H9 (cell line): ENCODE results near the gene MATN4. TPM values are rescaled to one million over a fixed set of nuclear protein-coding genes. Genes with fewer than 3 reads are reported as not detected.

Source experiments
- DNase-seq: peaks from one replicate; pipeline ENCODE4 v3.0.0-alpha.2; 2017
- H2AFZ ChIP-seq: one replicate; pipeline ENCODE4 v1.6.1; 2013; ENCODE audit warnings: mild to moderate bottlenecking, low read length, control low read depth, moderate library complexity
- H2AK5ac ChIP-seq: 2 replicates; pipeline ENCODE4 v1.6.1; 2013; ENCODE audit warnings: low read length, control low read depth, mixed read lengths; ENCODE audit not compliant: insufficient read length
- H2BK120ac ChIP-seq: one replicate; pipeline ENCODE4 v1.6.1; 2013; ENCODE audit warnings: low read depth, mild to moderate bottlenecking, low read length, control low read depth, inconsistent platforms; ENCODE audit not compliant: poor library complexity, severe bottlenecking
- H2BK12ac ChIP-seq: 2 replicates; pipeline ENCODE4 v1.6.1; 2013; ENCODE audit warnings: low read length, control low read depth, mixed read lengths, low read depth; ENCODE audit not compliant: insufficient read length
- H2BK15ac ChIP-seq: 2 replicates; pipeline ENCODE4 v1.6.1; 2013; ENCODE audit warnings: low read depth, low read length, control low read depth
- H2BK20ac ChIP-seq: one replicate; pipeline ENCODE4 v1.6.1; 2013; ENCODE audit warnings: low read depth, mild to moderate bottlenecking, low read length, control low read depth, inconsistent platforms; ENCODE audit not compliant: poor library complexity, severe bottlenecking
- H2BK5ac ChIP-seq: 2 replicates; pipeline ENCODE4 v1.6.1; 2013; ENCODE audit warnings: low read length, control low read depth, mixed read lengths; ENCODE audit not compliant: insufficient read length
- H3K14ac ChIP-seq: 2 replicates; pipeline ENCODE4 v1.6.1; 2013; ENCODE audit warnings: low read length, control low read depth; ENCODE audit not compliant: insufficient read depth
- H3K18ac ChIP-seq: 2 replicates; pipeline ENCODE4 v1.6.1; 2013; ENCODE audit warnings: low read depth, mild to moderate bottlenecking, mixed read lengths, low read length, control low read depth; ENCODE audit not compliant: insufficient read length
- H3K23ac ChIP-seq: 2 replicates; pipeline ENCODE4 v1.6.1; 2013; ENCODE audit warnings: low read length, control low read depth, mixed read lengths, low read depth; ENCODE audit not compliant: insufficient read length
- H3K23me2 ChIP-seq: 2 replicates; pipeline ENCODE4 v1.6.1; 2013; ENCODE audit warnings: low read depth, mild to moderate bottlenecking, mixed read lengths, low read length, control low read depth; ENCODE audit not compliant: insufficient read length, poor library complexity, severe bottlenecking
- H3K27ac ChIP-seq: 2 replicates; pipeline ENCODE4 v1.5.1; 2013; ENCODE audit warnings: low read length, control low read depth, mixed read lengths, low read depth; ENCODE audit not compliant: insufficient read length
- H3K27me3 ChIP-seq: 2 replicates; pipeline ENCODE4 v1.6.1; 2013; ENCODE audit warnings: low read length, control low read depth, inconsistent platforms; ENCODE audit not compliant: insufficient read depth
- H3K4ac ChIP-seq: 2 replicates; pipeline ENCODE4 v1.6.1; 2013; ENCODE audit warnings: low read depth, mild to moderate bottlenecking, control low read depth, inconsistent platforms, low read length, moderate library complexity
- H3K4me1 ChIP-seq: 2 replicates; pipeline ENCODE4 v1.6.1; 2013; ENCODE audit warnings: low read length, control low read depth, inconsistent platforms; ENCODE audit not compliant: insufficient read depth
- H3K4me2 ChIP-seq: 2 replicates; pipeline ENCODE4 v1.6.1; 2013; ENCODE audit warnings: low read length, control low read depth, mixed read lengths; ENCODE audit not compliant: insufficient read length, insufficient read depth
- H3K56ac ChIP-seq: 2 replicates; pipeline ENCODE4 v1.6.1; 2013; ENCODE audit warnings: low read depth, mild to moderate bottlenecking, mixed read lengths, low read length, control low read depth; ENCODE audit not compliant: insufficient read length
- H3K79me1 ChIP-seq: 2 replicates; pipeline ENCODE4 v1.6.1; 2013; ENCODE audit warnings: low read depth, mild to moderate bottlenecking, moderate library complexity, low read length, control low read depth, inconsistent platforms; ENCODE audit not compliant: insufficient read depth, poor library complexity, severe bottlenecking
- H3K79me2 ChIP-seq: 2 replicates; pipeline ENCODE4 v1.6.1; 2013; ENCODE audit warnings: low read length, control low read depth, inconsistent platforms; ENCODE audit not compliant: insufficient read depth
- H3K9ac ChIP-seq: 2 replicates; pipeline ENCODE4 v1.6.1; 2013; ENCODE audit warnings: low read length, control low read depth, mixed read lengths; ENCODE audit not compliant: insufficient read length; ENCODE audit errors: extremely low read depth
- H3K9me3 ChIP-seq: one replicate; pipeline ENCODE4 v1.6.1; 2013; ENCODE audit warnings: low read depth, low read length, inconsistent platforms; ENCODE audit not compliant: control insufficient read depth
- H3T11ph ChIP-seq: one replicate; pipeline ENCODE4 v1.6.1; 2013; ENCODE audit warnings: mild to moderate bottlenecking, low read length, control low read depth, inconsistent platforms
- H4K20me1 ChIP-seq: one replicate; pipeline ENCODE4 v1.6.1; 2013; ENCODE audit not compliant: control insufficient read depth, insufficient read length, insufficient read depth
- H4K5ac ChIP-seq: 2 replicates; pipeline ENCODE4 v1.6.1; 2013; ENCODE audit warnings: low read depth, mild to moderate bottlenecking, mixed read lengths, low read length, control low read depth; ENCODE audit not compliant: insufficient read length
- H4K8ac ChIP-seq: replicated peaks from 2 replicates; pipeline ENCODE4 v1.6.1; 2013; ENCODE audit warnings: low read length, control low read depth, mixed read lengths, low read depth; ENCODE audit not compliant: insufficient read length
- H4K91ac ChIP-seq: 2 replicates; pipeline ENCODE4 v1.6.1; 2013; ENCODE audit warnings: low read depth, mild to moderate bottlenecking, moderate library complexity, mixed read lengths, low read length, control low read depth; ENCODE audit not compliant: insufficient read length
- H3K27ac Mint-ChIP-seq, 3 experiments: 2 replicates in 2 of 3; 3 replicates in 1 of 3; pipeline ENCODE4 v1.8.0; 2020 to 2021; ENCODE audit warnings: mixed read lengths in 3 of 3, mild to moderate bottlenecking in 1 of 3, moderate library complexity in 1 of 3
- H3K27me3 Mint-ChIP-seq: 2 replicates; pipeline ENCODE4 v1.8.0; 2021; ENCODE audit warnings: low read depth, mild to moderate bottlenecking, moderate library complexity, mixed read lengths
- H3K36me3 Mint-ChIP-seq, 3 experiments: 2 replicates in 2 of 3; 3 replicates in 1 of 3; pipeline ENCODE4 v1.8.0; 2020 to 2021; ENCODE audit warnings: low read depth in 3 of 3, mixed read lengths in 3 of 3; ENCODE audit not compliant: insufficient read depth in 1 of 3
- H3K4me1 Mint-ChIP-seq, 2 experiments: 2 replicates each; pipeline ENCODE4 v1.8.0; 2020; ENCODE audit warnings: mixed read lengths in 2 of 2
- H3K4me3 Mint-ChIP-seq, 2 experiments: 2 replicates in 1 of 2; 3 replicates in 1 of 2; pipeline ENCODE4 v1.8.0; 2020 to 2021; ENCODE audit warnings: mild to moderate bottlenecking in 2 of 2, mixed read lengths in 2 of 2, moderate library complexity in 1 of 2
- H3K9me3 Mint-ChIP-seq, 2 experiments: 2 replicates in 1 of 2; 3 replicates in 1 of 2; pipeline ENCODE4 v1.8.0; 2020; ENCODE audit warnings: mild to moderate bottlenecking in 2 of 2, mixed read lengths in 2 of 2, moderate library complexity in 1 of 2
- CTCF ChIP-seq: fragments of 200-600 bp; sonication (generic); conservative IDR thresholded peaks from 3 replicates; pipeline ENCODE4 v1.8.0; 2021; ENCODE audit warnings: antibody characterized with exemption, mild to moderate bottlenecking
- WGBS: extraction: QIAGEN DNeasy Blood & Tissue Kit; methylation state at CpG from one replicate; pipeline ENCODE4 v1.1.7; 2013; ENCODE audit warnings: missing lambda C conversion rate, low lambda C conversion rate, mixed read lengths; ENCODE audit not compliant: insufficient read length; ENCODE audit errors: extremely low coverage; 5-methylcytosine and 5-hydroxymethylcytosine counted together
- total RNA-seq: library from RNA; stranded (reverse); gene quantifications from 2 replicates; pipeline ENCODE4 v1.2.1, GENCODE V29; 2021

Gene MATN4
- total RNA-seq, 1 experiment from 2014 or later, result 0.11 TPM

- Histone ChIP-seq H3K18ac (no peak overlapping the region), H3K4ac (no peak overlapping the region), H2BK5ac (no peak overlapping the region), H2AFZ (no peak overlapping the region), H2BK15ac (no peak overlapping the region), H4K8ac (no peak overlapping the region), H3K9me3 (no peaks in the 10 kb centered on the region), H3K23ac (no peak overlapping the region), H2BK20ac (no peak overlapping the region), H3K9ac (no peak overlapping the region), H4K20me1 (no peaks in the 10 kb centered on the region), H2AK5ac (no peak overlapping the region), H3K4me2 (no peak overlapping the region), H4K91ac (no peak overlapping the region), H3K23me2 (no peaks in the 10 kb centered on the region), H3K79me1 (no peaks in the 10 kb centered on the region), H3K27ac (no peak overlapping the region), H3K27me3 (no peaks in the 10 kb centered on the region), H3K56ac (no peak overlapping the region), H4K5ac (no peak overlapping the region), H2BK12ac (no peak overlapping the region), H3K14ac (no peak overlapping the region), H2BK120ac (no peak overlapping the region), H3T11ph (no peak overlapping the region), H3K79me2 (no peaks in the 10 kb centered on the region), H3K4me1 (no peaks in the 10 kb centered on the region)
- H3K4me3 Mint-ChIP-seq, result no peak overlapping the region
- DNase-seq, result no peak
- no peaks in the 10 kb centered on the region for H3K9me3 Mint-ChIP-seq
- TF ChIP-seq CTCF, result no peak
- peaks cover 10% of the 10 kb centered on the region for H3K27me3 Mint-ChIP-seq
- WGBS, result no CpG with 5 or more reads among the region's 3 CpGs
- no peak overlapping the region for H3K27ac Mint-ChIP-seq
- no peaks in the 10 kb centered on the region for H3K36me3 Mint-ChIP-seq
- peaks cover 2 to 3% of the 10 kb centered on the region in 2 experiments; a peak in 1 of 4 replicates for H3K4me1 Mint-ChIP-seq
Measured at GRCh38 chr20:45317826-45318225, 9.7 kb upstream of the MATN4 start.
